Mucosa of rectum (tissue), 2 donors: ENCODE results near the gene RELT.
"Not testable (repeated sequence)": the region's sequence is repeated elsewhere in the genome, so short reads cannot be mapped to it uniquely, and the experiment has no call there.

Experiments
- H3K27ac ChIP-seq, 2 donors: one replicate each; pipeline ENCODE4 v1.7.0; 2013; ENCODE audit warnings: inconsistent platforms in 2 of 2, low read depth in 2 of 2, low read length in 2 of 2
- H3K27me3 ChIP-seq, 2 donors: one replicate each; pipeline ENCODE4 v1.7.0; 2013; ENCODE audit warnings: low read length in 2 of 2; ENCODE audit not compliant: control insufficient read depth in 2 of 2, insufficient read depth in 2 of 2
- H3K36me3 ChIP-seq, 2 donors: one replicate each; pipeline ENCODE4 v1.7.0; 2013; ENCODE audit warnings: low read length in 2 of 2; ENCODE audit not compliant: control insufficient read depth in 2 of 2, insufficient read depth in 2 of 2
- H3K4me1 ChIP-seq, 2 donors: one replicate each; pipeline ENCODE4 v1.7.0; 2013; ENCODE audit warnings: low read length in 2 of 2, mild to moderate bottlenecking in 1 of 2; ENCODE audit not compliant: control insufficient read depth in 2 of 2, insufficient read depth in 2 of 2
- H3K4me3 ChIP-seq, 2 donors: one replicate each; pipeline ENCODE4 v1.7.0; 2013; ENCODE audit warnings: low read length in 2 of 2
- H3K9ac ChIP-seq, 2 donors: one replicate each; pipeline ENCODE4 v1.7.0; 2013; ENCODE audit warnings: low read length in 2 of 2, low read depth in 1 of 2, mild to moderate bottlenecking in 1 of 2
- H3K9me3 ChIP-seq, 2 donors: one replicate each; pipeline ENCODE4 v1.7.0; 2013; ENCODE audit warnings: low read length in 2 of 2; ENCODE audit not compliant: control insufficient read depth in 2 of 2
- donor health status: healthy.
- donor health status: Normal muscosa, but diverticular disease.

Gene RELT

GRCh38 chr11:73426219-73426850, 50.1 kb downstream of the RELT start:
- H3K4me3 ChIP-seq = no peak overlapping the region
- no peaks in the 10 kb centered on the region for H3K36me3 ChIP-seq
- no peak overlapping the region for H3K27ac ChIP-seq
- no peaks in the 10 kb centered on the region for H3K27me3 ChIP-seq
- H3K4me1 ChIP-seq = no peaks in the 10 kb centered on the region
- no peak overlapping the region for H3K9ac ChIP-seq
- H3K9me3 ChIP-seq = no peaks in the 10 kb centered on the region

- Histone ChIP-seq H3K27me3 (no peaks in the 10 kb centered on the region), H3K4me3 (no peak overlapping the region), H3K9me3 (no peaks in the 10 kb centered on the region), H3K4me1 (no peaks in the 10 kb centered on the region), H3K27ac (no peak overlapping the region), H3K36me3 (no peaks in the 10 kb centered on the region), H3K9ac (no peak overlapping the region)
Observed at GRCh38 chr11:73428227-73428626, 52.0 kb downstream of the RELT start.

- no peaks in the 10 kb centered on the region for H3K9me3 ChIP-seq
- H3K4me1 ChIP-seq = no peaks in the 10 kb centered on the region
- H3K36me3 ChIP-seq = no peaks in the 10 kb centered on the region
- no peak overlapping the region for H3K9ac ChIP-seq
- no peaks in the 10 kb centered on the region for H3K27me3 ChIP-seq
- no peak overlapping the region for H3K4me3 ChIP-seq
- H3K27ac ChIP-seq = no peak overlapping the region
Observed at GRCh38 chr11:73428699-73429098, 52.5 kb downstream of the RELT start.

- no peaks in the 10 kb centered on the region for H3K9me3 ChIP-seq
Observed at GRCh38 chr11:73429121-73429750, 53.0 kb downstream of the RELT start.

GRCh38 chr11:73430326-73430725, 54.1 kb downstream of the RELT start:
- no peak overlapping the region for H3K9ac ChIP-seq
- H3K27me3 ChIP-seq = no peaks in the 10 kb centered on the region

More at GRCh38 chr11:73429121-73429750, 53.0 kb downstream of the RELT start:
- Histone ChIP-seq H3K4me3 (no peak overlapping the region), H3K4me1 (no peaks in the 10 kb centered on the region), H3K36me3 (no peaks in the 10 kb centered on the region), H3K27me3 (no peaks in the 10 kb centered on the region), H3K27ac (no peak overlapping the region), H3K9ac (no peak overlapping the region)

GRCh38 chr11:73431396-73431795, 55.2 kb downstream of the RELT start:
- Histone ChIP-seq H3K4me1 (no peaks in the 10 kb centered on the region), H3K27me3 (no peaks in the 10 kb centered on the region), H3K36me3 (no peaks in the 10 kb centered on the region), H3K9me3 (no peaks in the 10 kb centered on the region), H3K9ac (no peak overlapping the region), H3K4me3 (no peak overlapping the region), H3K27ac (no peak overlapping the region)

More at GRCh38 chr11:73430326-73430725, 54.1 kb downstream of the RELT start:
- Histone ChIP-seq H3K4me3 (no peak overlapping the region), H3K9me3 (no peaks in the 10 kb centered on the region), H3K4me1 (no peaks in the 10 kb centered on the region), H3K36me3 (no peaks in the 10 kb centered on the region), H3K27ac (no peak overlapping the region)

GRCh38 chr11:73436859-73437258, 60.7 kb downstream of the RELT start:
- not testable (repeated sequence) for H3K36me3 ChIP-seq, H3K27ac ChIP-seq, H3K9ac ChIP-seq, H3K27me3 ChIP-seq, H3K9me3 ChIP-seq, H3K4me1 ChIP-seq, H3K4me3 ChIP-seq

GRCh38 chr11:73439002-73439843, 63.0 kb downstream of the RELT start:
- H3K27ac ChIP-seq = no peak overlapping the region
- no peak overlapping the region for H3K9ac ChIP-seq

GRCh38 chr11:73445980-73446379, 69.8 kb downstream of the RELT start:
- H3K4me3 ChIP-seq = no peak overlapping the region
- H3K27me3 ChIP-seq = no peaks in the 10 kb centered on the region
- H3K36me3 ChIP-seq = no peaks in the 10 kb centered on the region
- no peak overlapping the region for H3K27ac ChIP-seq
- H3K4me1 ChIP-seq = peaks cover 0 to 3% of the 10 kb centered on the region in 2 donors
- H3K9me3 ChIP-seq = no peaks in the 10 kb centered on the region
- no peak overlapping the region for H3K9ac ChIP-seq

More at GRCh38 chr11:73439002-73439843, 63.0 kb downstream of the RELT start:
- Histone ChIP-seq H3K4me1 (peaks cover 0 to 6% of the 10 kb centered on the region in 2 donors), H3K4me3 (no peak overlapping the region), H3K36me3 (no peaks in the 10 kb centered on the region), H3K27me3 (no peaks in the 10 kb centered on the region), H3K9me3 (no peaks in the 10 kb centered on the region)

- H3K27ac ChIP-seq = no peak overlapping the region
- H3K36me3 ChIP-seq = no peaks in the 10 kb centered on the region
- H3K4me3 ChIP-seq = no peak overlapping the region
- H3K9ac ChIP-seq = no peak overlapping the region
- H3K4me1 ChIP-seq = peaks cover 0 to 3% of the 10 kb centered on the region in 2 donors
- H3K27me3 ChIP-seq = no peaks in the 10 kb centered on the region
- H3K9me3 ChIP-seq = no peaks in the 10 kb centered on the region
Observed at GRCh38 chr11:73446766-73447165, 70.6 kb downstream of the RELT start.
